Measurements from ENCODE around the gene DMD. TPM values are rescaled to one million over a fixed set of nuclear protein-coding genes. Genes with fewer than 3 reads are reported as not detected.

Gene DMD
- total and polyA plus RNA-seq, 2 donors (not counting 1 experiment from before 2014, with no cell fraction given) = 2.0 to 51.8 TPM

DNA sequence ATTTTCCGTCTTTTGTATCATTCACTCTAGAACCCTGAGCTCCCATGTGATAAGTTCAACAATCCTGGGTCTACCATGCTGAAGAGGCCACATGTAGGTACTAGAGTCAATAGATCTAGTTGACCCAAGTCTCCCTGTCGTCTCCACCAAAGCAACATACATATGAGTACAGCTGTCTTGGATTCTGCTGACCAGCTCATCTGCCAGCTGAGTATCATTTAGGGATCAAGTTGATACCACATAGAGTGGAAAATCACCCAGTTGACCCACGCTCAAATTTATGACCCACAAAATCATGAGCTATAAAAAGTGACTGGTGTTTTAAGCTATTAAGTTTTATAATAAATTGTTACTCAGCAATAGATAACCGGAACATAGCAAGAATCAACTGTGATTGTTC is 61.8 kb downstream of the DMD start:
- ATAC-seq (ENCODE audit: low read depth) (no peak), DNase-seq (no peak)
- Histone ChIP-seq H3K79me2 (ENCODE audit: control insufficient read depth, insufficient read depth, low read length) (no peaks in the 10 kb centered on the region), H3K4me1 (ENCODE audit: control insufficient read depth in 2 of 2, insufficient read depth in 2 of 2, low read length in 2 of 2) (no peaks in the 10 kb centered on the region), H3K4me3 (ENCODE audit: control extremely low read depth in 1 of 5, extremely low read depth in 1 of 5, insufficient read depth in 1 of 5, low read depth in 2 of 5, low read length in 4 of 5) (no peak overlapping the region), H3K27me3 (replicated peaks in 1 of 4; ENCODE audit: control extremely low read depth in 1 of 4, control insufficient read depth in 3 of 4, insufficient read depth in 4 of 4, low read length in 3 of 4) (no peaks in the 10 kb centered on the region), H3K36me3 (replicated peaks in 1 of 2; ENCODE audit: control extremely low read depth in 1 of 2, control insufficient read depth in 1 of 2, extremely low read depth in 1 of 2, insufficient read depth in 2 of 2, low read length in 1 of 2) (no peaks in the 10 kb centered on the region), H3K9me3 (ENCODE audit: control extremely low read depth in 1 of 3, control insufficient read depth in 2 of 3, insufficient read depth in 1 of 3, low read length in 2 of 3) (no peaks in the 10 kb centered on the region), H3K9ac (ENCODE audit: low read length) (no peak overlapping the region), H3K27ac (ENCODE audit: low read length in 2 of 2) (no peak overlapping the region), H2AFZ (ENCODE audit: insufficient read depth, low read depth, low read length, poor library complexity, severe bottlenecking) (no peak overlapping the region), H3K4me2 (replicated peaks; ENCODE audit: low read depth, low read length, poor library complexity, severe bottlenecking) (no peak overlapping the region), H4K20me1 (ENCODE audit: control insufficient read depth, insufficient read depth, low read length, poor library complexity, severe bottlenecking) (no peaks in the 10 kb centered on the region)
- no peaks in the 10 kb centered on the region for H3K9me3 Mint-ChIP-seq (ENCODE audit: insufficient read depth)
- WGBS (ENCODE audit: insufficient coverage) = 100% methylated on average over 1 of the region's 4 CpGs
- no peak overlapping the region for H3K27ac Mint-ChIP-seq
- H3K27me3 Mint-ChIP-seq = no peaks in the 10 kb centered on the region
- no peak overlapping the region for H3K4me3 Mint-ChIP-seq
- H3K4me1 Mint-ChIP-seq = no peaks in the 10 kb centered on the region
- ChIA-PET CTCF (no interaction called here), POLR2A (no interaction called here)
- TF ChIP-seq, protein P1, sequence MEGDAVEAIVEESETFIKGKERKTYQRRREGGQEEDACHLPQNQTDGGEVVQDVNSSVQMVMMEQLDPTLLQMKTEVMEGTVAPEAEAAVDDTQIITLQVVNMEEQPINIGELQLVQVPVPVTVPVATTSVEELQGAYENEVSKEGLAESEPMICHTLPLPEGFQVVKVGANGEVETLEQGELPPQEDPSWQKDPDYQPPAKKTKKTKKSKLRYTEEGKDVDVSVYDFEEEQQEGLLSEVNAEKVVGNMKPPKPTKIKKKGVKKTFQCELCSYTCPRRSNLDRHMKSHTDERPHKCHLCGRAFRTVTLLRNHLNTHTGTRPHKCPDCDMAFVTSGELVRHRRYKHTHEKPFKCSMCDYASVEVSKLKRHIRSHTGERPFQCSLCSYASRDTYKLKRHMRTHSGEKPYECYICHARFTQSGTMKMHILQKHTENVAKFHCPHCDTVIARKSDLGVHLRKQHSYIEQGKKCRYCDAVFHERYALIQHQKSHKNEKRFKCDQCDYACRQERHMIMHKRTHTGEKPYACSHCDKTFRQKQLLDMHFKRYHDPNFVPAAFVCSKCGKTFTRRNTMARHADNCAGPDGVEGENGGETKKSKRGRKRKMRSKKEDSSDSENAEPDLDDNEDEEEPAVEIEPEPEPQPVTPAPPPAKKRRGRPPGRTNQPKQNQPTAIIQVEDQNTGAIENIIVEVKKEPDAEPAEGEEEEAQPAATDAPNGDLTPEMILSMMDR (IDR thresholded peaks at IDR 0.05) = no peak
- TF ChIP-seq EZH2 (IDR thresholded peaks at IDR 0.05; ENCODE audit: borderline replicate concordance, insufficient read depth, low read depth, low read length, poor library complexity, severe bottlenecking) = no peak
- intact Hi-C loops (cut with micrococcal nuclease) = no loop called here

DNA sequence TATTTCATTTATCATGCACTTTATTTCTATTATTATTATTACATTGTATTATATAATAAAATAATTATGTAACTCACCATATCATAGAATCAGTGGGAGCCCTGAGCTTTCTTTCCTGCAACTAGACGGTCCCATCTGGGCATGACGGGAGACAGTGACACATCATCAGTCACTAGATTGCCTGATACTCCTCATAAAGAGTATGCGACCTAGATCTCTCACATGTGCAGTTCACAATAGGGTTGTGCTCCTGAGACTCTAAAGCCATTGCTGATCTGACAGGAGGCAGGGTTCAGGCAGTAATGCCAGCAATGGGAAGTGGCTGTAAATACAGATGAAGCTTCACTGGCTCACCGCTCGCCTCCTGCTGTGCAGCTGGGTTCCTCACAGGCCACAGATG is 62.3 kb downstream of the DMD start:
- H3K27me3 ChIP-seq (replicated peaks in 1 of 4; ENCODE audit: control extremely low read depth in 1 of 4, control insufficient read depth in 3 of 4, insufficient read depth in 4 of 4, low read length in 3 of 4) = no peaks in the 10 kb centered on the region
- no peak overlapping the region for H3K9ac ChIP-seq (ENCODE audit: low read length)
- H3K36me3 ChIP-seq (replicated peaks in 1 of 2; ENCODE audit: control extremely low read depth in 1 of 2, control insufficient read depth in 1 of 2, extremely low read depth in 1 of 2, insufficient read depth in 2 of 2, low read length in 1 of 2) = no peaks in the 10 kb centered on the region
- no peaks in the 10 kb centered on the region for H3K27me3 Mint-ChIP-seq
- no peaks in the 10 kb centered on the region for H3K79me2 ChIP-seq (ENCODE audit: control insufficient read depth, insufficient read depth, low read length)
- H2AFZ ChIP-seq (ENCODE audit: insufficient read depth, low read depth, low read length, poor library complexity, severe bottlenecking) = no peak overlapping the region
- no peaks in the 10 kb centered on the region for H3K4me1 ChIP-seq (ENCODE audit: control insufficient read depth in 2 of 2, insufficient read depth in 2 of 2, low read length in 2 of 2)
- H3K4me3 ChIP-seq (ENCODE audit: control extremely low read depth in 1 of 5, extremely low read depth in 1 of 5, insufficient read depth in 1 of 5, low read depth in 2 of 5, low read length in 4 of 5) = no peak overlapping the region
- CTCF ChIA-PET = no interaction called here
- DNase-seq (no peak), ATAC-seq (ENCODE audit: low read depth) (no peak)
- H3K4me1 Mint-ChIP-seq = no peaks in the 10 kb centered on the region
- TF ChIP-seq EZH2 (IDR thresholded peaks at IDR 0.05; ENCODE audit: borderline replicate concordance, insufficient read depth, low read depth, low read length, poor library complexity, severe bottlenecking) = no peak
- TF ChIP-seq, protein P1 (IDR thresholded peaks at IDR 0.05) = no peak
- intact Hi-C loops (cut with micrococcal nuclease) = no loop called here
- H3K9me3 Mint-ChIP-seq (ENCODE audit: insufficient read depth) = no peaks in the 10 kb centered on the region
- no peak overlapping the region for H3K4me2 ChIP-seq (replicated peaks; ENCODE audit: low read depth, low read length, poor library complexity, severe bottlenecking)
- no peak overlapping the region for H3K4me3 Mint-ChIP-seq
- POLR2A ChIA-PET = no interaction called here
- whole genome bisulfite sequencing (ENCODE audit: insufficient coverage) = no CpG with 5 or more reads among the region's 5 CpGs
- no peak overlapping the region for H3K27ac Mint-ChIP-seq
- no peaks in the 10 kb centered on the region for H3K9me3 ChIP-seq (ENCODE audit: control extremely low read depth in 1 of 3, control insufficient read depth in 2 of 3, insufficient read depth in 1 of 3, low read length in 2 of 3)
- no peak overlapping the region for H3K27ac ChIP-seq (ENCODE audit: low read length in 2 of 2)
- H4K20me1 ChIP-seq (ENCODE audit: control insufficient read depth, insufficient read depth, low read length, poor library complexity, severe bottlenecking) = no peaks in the 10 kb centered on the region
